Measurements from ENCODE around the gene RSF1. TPM values are rescaled to one million over a fixed set of nuclear protein-coding genes. Genes with fewer than 3 reads are reported as not detected.
A peak's percentile ranks its signal among the peaks of the same experiment; 100 is the strongest.
"Not testable (repeated sequence)": the region's sequence is repeated elsewhere in the genome, so short reads cannot be mapped to it uniquely, and the experiment has no call there.

Gene RSF1
- total and polyA plus RNA-seq, 2 experiments from 2014 or later = 47.9 to 48.8 TPM

DNA sequence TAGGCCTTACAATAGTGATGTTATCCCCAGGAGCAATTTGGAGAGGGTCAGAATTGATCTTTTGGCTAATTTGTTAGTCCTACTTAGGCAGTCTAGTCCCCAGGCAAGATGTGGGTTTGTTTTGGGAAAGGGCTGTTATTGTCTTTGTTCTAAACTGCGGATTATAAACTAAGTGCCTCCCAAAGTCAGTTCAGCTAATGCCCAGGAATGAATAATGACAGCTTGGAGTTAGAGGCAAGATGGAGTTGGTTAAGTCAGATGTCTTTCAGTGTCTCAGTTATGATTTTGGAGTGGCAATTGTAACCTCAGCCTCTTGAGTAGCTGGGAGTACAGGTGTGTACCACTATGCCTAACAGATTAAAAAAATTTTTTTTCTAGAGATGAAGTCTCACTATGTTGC lies 175.6 kb downstream of the RSF1 start:
- H3K27ac ChIP-seq = no peak overlapping the region
- no peaks in the 10 kb centered on the region for H4K20me1 ChIP-seq (ENCODE audit: insufficient read depth, poor library complexity, severe bottlenecking)
- no peak overlapping the region for H3K4me3 ChIP-seq
- no peaks in the 10 kb centered on the region for H3K9me2 ChIP-seq (replicated peaks; ENCODE audit: insufficient read depth)
- no peaks in the 10 kb centered on the region for H3K79me2 ChIP-seq
- no peak for TF ChIP-seq CTCF (IDR thresholded peaks at IDR 0.05; ENCODE audit: poor library complexity)
- H3K36me3 ChIP-seq (replicated peaks; ENCODE audit: insufficient read depth, low read depth) = no peaks in the 10 kb centered on the region
- WGBS (ENCODE audit: low lambda C conversion rate, missing lambda C conversion rate) = 52% methylated on average over 1 of the region's 1 CpG
- no peak overlapping the region for H2AFZ ChIP-seq
- no peaks in the 10 kb centered on the region for H3K4me1 ChIP-seq (ENCODE audit: insufficient read depth)
- H3K4me2 ChIP-seq = no peak overlapping the region
- H3K9me3 ChIP-seq (ENCODE audit: low read depth) = no peaks in the 10 kb centered on the region
- DNase-seq (ENCODE audit: low spot score) = no peak
- H3K27me3 ChIP-seq = no peaks in the 10 kb centered on the region

- Histone ChIP-seq H3K4me3 (no peak overlapping the region), H3K27ac (no peak overlapping the region), H3K4me2 (no peak overlapping the region), H3K4me1 (ENCODE audit: insufficient read depth) (no peaks in the 10 kb centered on the region), H4K20me1 (ENCODE audit: insufficient read depth, poor library complexity, severe bottlenecking) (no peaks in the 10 kb centered on the region), H3K36me3 (replicated peaks; ENCODE audit: insufficient read depth, low read depth) (no peaks in the 10 kb centered on the region), H3K27me3 (no peaks in the 10 kb centered on the region), H3K9me2 (replicated peaks; ENCODE audit: insufficient read depth) (no peaks in the 10 kb centered on the region), H3K79me2 (peaks cover 3% of the 10 kb centered on the region), H2AFZ (no peak overlapping the region), H3K9me3 (ENCODE audit: low read depth) (no peaks in the 10 kb centered on the region)
- 74% methylated on average over 2 of the region's 2 CpGs for WGBS (ENCODE audit: low lambda C conversion rate, missing lambda C conversion rate)
- TF ChIP-seq EZH2 (IDR thresholded peaks at IDR 0.05; ENCODE audit: borderline replicate concordance) = no peak
- DNase-seq (ENCODE audit: low spot score) = no peak
Measured at GRCh38 chr11:77642228-77642627, 178.3 kb downstream of the RSF1 start.

DNA sequence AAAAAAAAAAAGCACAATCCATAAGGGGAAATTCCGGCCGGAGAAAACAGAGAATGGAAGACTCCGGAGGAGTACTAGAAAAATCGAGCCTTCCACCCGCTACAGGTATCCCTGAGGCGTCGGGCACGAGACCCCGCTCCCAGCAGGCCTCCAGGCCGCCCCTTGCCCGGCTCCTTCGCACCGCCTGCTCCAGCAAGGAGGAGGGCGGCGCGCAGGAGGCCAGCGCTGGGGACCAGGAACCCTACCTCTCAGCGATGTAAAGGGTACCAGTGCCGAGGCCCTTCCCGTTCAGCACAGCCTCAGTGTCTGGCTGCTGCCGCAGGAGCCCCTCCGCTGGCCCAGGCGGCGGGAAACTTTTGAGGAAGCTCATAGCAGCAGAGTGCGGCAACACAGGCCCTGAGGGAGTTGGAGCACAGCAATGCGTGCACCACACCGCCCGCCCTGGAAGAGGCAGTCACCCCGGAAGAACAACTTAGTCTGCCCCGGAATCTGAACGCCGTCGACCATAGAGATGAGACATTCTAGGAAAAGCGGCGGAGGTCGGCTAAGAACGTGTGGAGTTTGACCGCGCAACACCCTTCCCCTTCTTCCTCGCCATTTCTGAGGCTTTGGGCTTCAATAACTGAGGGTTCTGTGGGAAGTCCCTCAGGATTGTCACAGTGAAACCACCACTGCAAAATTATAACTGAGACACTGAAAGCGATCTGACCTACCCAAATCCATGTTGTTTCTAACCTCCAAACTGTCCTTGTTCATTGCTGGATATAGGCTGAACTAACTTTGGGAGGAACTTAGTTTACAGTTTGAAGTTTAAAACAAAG lies 183.0 kb downstream of the RSF1 start, which contains the start of gene CLNS1A:
Gene CLNS1A (minus strand): TSS at position 450 of the 821 bp plus-strand sequence. CDS start 80 bp downstream, at position 370.
- H3K9me2 ChIP-seq (replicated peaks; ENCODE audit: insufficient read depth) = no peaks in the 10 kb centered on the region
- H3K27ac ChIP-seq = peak within 1 kb of the TSS; percentile 90
- peak; percentile 91 for DNase-seq (ENCODE audit: low spot score)
- no peaks in the 10 kb centered on the region for H3K27me3 ChIP-seq
- peak within 1 kb of the TSS; percentile 95 for H2AFZ ChIP-seq
- TF ChIP-seq CTCF (IDR thresholded peaks at IDR 0.05; ENCODE audit: poor library complexity) = no peak
- TF ChIP-seq EZH2 (IDR thresholded peaks at IDR 0.05; ENCODE audit: borderline replicate concordance) = no peak
- no peak for TF ChIP-seq EZH2phosphoT487 (IDR thresholded peaks at IDR 0.05; ENCODE audit: low read depth, severe bottlenecking, unreplicated experiment)
- no peaks in the 10 kb centered on the region for H3K36me3 ChIP-seq (replicated peaks; ENCODE audit: insufficient read depth, low read depth)
- 2% methylated on average over 41 of the region's 41 CpGs for WGBS (ENCODE audit: low lambda C conversion rate, missing lambda C conversion rate)
- peak within 1 kb of the TSS; percentile 93 for H3K4me2 ChIP-seq
- H3K4me3 ChIP-seq = peak within 1 kb of the TSS; percentile 96
- no peaks in the 10 kb centered on the region for H3K4me1 ChIP-seq (ENCODE audit: insufficient read depth)
- no peaks in the 10 kb centered on the region for H3K9me3 ChIP-seq (ENCODE audit: low read depth)
- no peaks in the 10 kb centered on the region for H4K20me1 ChIP-seq (ENCODE audit: insufficient read depth, poor library complexity, severe bottlenecking)
- H3K79me2 ChIP-seq = peaks cover 49% of the 10 kb centered on the region

- no peak for DNase-seq (ENCODE audit: low spot score)
- H2AFZ ChIP-seq = peak overlapping the region; percentile 95
- 10% methylated on average over 14 of the region's 14 CpGs for WGBS (ENCODE audit: low lambda C conversion rate, missing lambda C conversion rate)
Measured at GRCh38 chr11:77636731-77637344, 183.7 kb downstream of the RSF1 start.

GRCh38 chr11:77633926-77634325 lies 186.6 kb downstream of the RSF1 start:
- H3K4me1 ChIP-seq (ENCODE audit: insufficient read depth); H3K27ac ChIP-seq; H2AFZ ChIP-seq; H3K4me2 ChIP-seq; H4K20me1 ChIP-seq (ENCODE audit: insufficient read depth, poor library complexity, severe bottlenecking); H3K9me3 ChIP-seq (ENCODE audit: low read depth); H3K27me3 ChIP-seq; H3K36me3 ChIP-seq (replicated peaks; ENCODE audit: insufficient read depth, low read depth); DNase-seq (ENCODE audit: low spot score); H3K4me3 ChIP-seq; H3K9me2 ChIP-seq (replicated peaks; ENCODE audit: insufficient read depth): not testable (repeated sequence)
- 90% methylated on average over 5 of the region's 5 CpGs for WGBS (ENCODE audit: low lambda C conversion rate, missing lambda C conversion rate)
- peaks cover 84% of the 10 kb centered on the region for H3K79me2 ChIP-seq

More at GRCh38 chr11:77636731-77637344, 183.7 kb downstream of the RSF1 start:
- H3K4me1 ChIP-seq (ENCODE audit: insufficient read depth) = no peaks in the 10 kb centered on the region
- peaks cover 56% of the 10 kb centered on the region for H3K79me2 ChIP-seq
- no peaks in the 10 kb centered on the region for H3K9me3 ChIP-seq (ENCODE audit: low read depth)
- TF ChIP-seq CTCF (IDR thresholded peaks at IDR 0.05; ENCODE audit: poor library complexity) (no peak), EZH2 (IDR thresholded peaks at IDR 0.05; ENCODE audit: borderline replicate concordance) (no peak), EZH2phosphoT487 (IDR thresholded peaks at IDR 0.05; ENCODE audit: low read depth, severe bottlenecking, unreplicated experiment) (no peak)
- H3K9me2 ChIP-seq (replicated peaks; ENCODE audit: insufficient read depth) = no peaks in the 10 kb centered on the region
- peak overlapping the region; percentile 90 for H3K27ac ChIP-seq
- no peaks in the 10 kb centered on the region for H3K27me3 ChIP-seq
- peak overlapping the region; percentile 93 for H3K4me2 ChIP-seq
- no peaks in the 10 kb centered on the region for H3K36me3 ChIP-seq (replicated peaks; ENCODE audit: insufficient read depth, low read depth)
- peak overlapping the region; percentile 96 for H3K4me3 ChIP-seq
- H4K20me1 ChIP-seq (ENCODE audit: insufficient read depth, poor library complexity, severe bottlenecking) = no peaks in the 10 kb centered on the region
